CD14-positive monocyte (primary cell): ENCODE measurements around the gene ACVR1B. TPM values are rescaled to one million over a fixed set of nuclear protein-coding genes. Genes with fewer than 3 reads are reported as not detected.

Experiments
- DNase-seq, 3 donors: peaks; one replicate each; pipeline ENCODE4 v3.0.0-alpha.2; 2011 to 2022
- H2AFZ ChIP-seq: 2 replicates; pipeline ENCODE4 v1.6.0; 2012; ENCODE audit warnings: mild to moderate bottlenecking, low read depth, low read length, inconsistent platforms; ENCODE audit not compliant: insufficient read depth, poor library complexity, severe bottlenecking
- H3K27ac ChIP-seq, 2 donors: 1 replicate in 1 of 2; 2 replicates in 1 of 2; pipeline ENCODE4 v1.5.1; 2012 to 2013; ENCODE audit warnings: low read length in 2 of 2, control low read depth in 1 of 2, inconsistent platforms in 1 of 2, low read depth in 1 of 2, mild to moderate bottlenecking in 1 of 2
- H3K27me3 ChIP-seq, 2 donors: one replicate each; pipeline versions ENCODE4 v1.6.0 to v1.6.1; 2011 to 2013; ENCODE audit warnings: low read length in 2 of 2; ENCODE audit not compliant: control insufficient read depth in 2 of 2, insufficient read depth in 2 of 2
- H3K36me3 ChIP-seq, 2 donors: replicated peaks in 1 of 2; 1 replicate in 1 of 2; 2 replicates in 1 of 2; pipeline versions ENCODE4 v1.5.1 to v1.6.1; 2012 to 2013; ENCODE audit warnings: low read length in 2 of 2, control low read depth in 1 of 2, inconsistent platforms in 1 of 2, mild to moderate bottlenecking in 1 of 2; ENCODE audit not compliant: insufficient read depth in 2 of 2, control insufficient read depth in 1 of 2
- H3K4me1 ChIP-seq, 2 donors: 1 replicate in 1 of 2; 2 replicates in 1 of 2; pipeline versions ENCODE4 v1.5.1 to v1.6.1; 2012 to 2013; ENCODE audit warnings: low read length in 2 of 2, control low read depth in 1 of 2, inconsistent platforms in 1 of 2, mild to moderate bottlenecking in 1 of 2, moderate library complexity in 1 of 2; ENCODE audit not compliant: insufficient read depth in 2 of 2, control insufficient read depth in 1 of 2
- H3K4me2 ChIP-seq: replicated peaks from 2 replicates; pipeline ENCODE3; 2012; ENCODE audit warnings: low read length, moderate library complexity, mild to moderate bottlenecking; ENCODE audit not compliant: poor library complexity, severe bottlenecking; ENCODE audit errors: extremely low read depth
- H3K4me3 ChIP-seq, 3 experiments: fragments of 200-600 bp in 1 of 3; sonication (generic) in 1 of 3; replicated peaks in 1 of 3; 1 replicate in 2 of 3; 2 replicates in 1 of 3; pipeline ENCODE4 v1.5.1; 2011 to 2013; ENCODE audit warnings: low read length in 3 of 3, mild to moderate bottlenecking in 3 of 3, control low read depth in 2 of 3, low read depth in 2 of 3, inconsistent platforms in 1 of 3, moderate library complexity in 1 of 3
- H3K79me2 ChIP-seq: 2 replicates; pipeline ENCODE4 v1.6.0; 2012; ENCODE audit warnings: mild to moderate bottlenecking, control low read depth, inconsistent platforms, low read length, moderate library complexity; ENCODE audit not compliant: insufficient read depth
- H3K9ac ChIP-seq: 2 replicates; pipeline ENCODE4 v1.6.0; 2017; ENCODE audit warnings: low read length, mild to moderate bottlenecking; ENCODE audit not compliant: insufficient read depth, poor library complexity, severe bottlenecking
- H3K9me3 ChIP-seq, 2 donors: replicated peaks in 1 of 2; 1 replicate in 1 of 2; 2 replicates in 1 of 2; pipeline versions ENCODE4 v1.5.1 to v1.6.1; 2012 to 2013; ENCODE audit warnings: low read length in 2 of 2, control low read depth in 1 of 2; ENCODE audit not compliant: control insufficient read depth in 1 of 2, insufficient read depth in 1 of 2
- H4K20me1 ChIP-seq: 2 replicates; pipeline ENCODE4 v1.6.0; 2012; ENCODE audit warnings: mild to moderate bottlenecking, low read length, control low read depth, moderate library complexity; ENCODE audit not compliant: insufficient read depth
- H3K27ac Mint-ChIP-seq, 7 donors: one replicate each; pipeline ENCODE4 v1.8.0; 2020; ENCODE audit warnings: mild to moderate bottlenecking in 7 of 7, mixed read lengths in 7 of 7, moderate library complexity in 6 of 7, inconsistent platforms in 2 of 7
- H3K27me3 Mint-ChIP-seq, 3 donors: one replicate each; pipeline ENCODE4 v1.8.0; 2021 to 2022; ENCODE audit warnings: low read depth in 3 of 3, mild to moderate bottlenecking in 3 of 3, mixed read lengths in 3 of 3, moderate library complexity in 3 of 3, inconsistent platforms in 1 of 3
- H3K36me3 Mint-ChIP-seq, 2 donors: one replicate each; pipeline ENCODE4 v1.8.0; 2020; ENCODE audit warnings: mixed read lengths in 2 of 2, inconsistent platforms in 1 of 2, mild to moderate bottlenecking in 1 of 2
- H3K4me1 Mint-ChIP-seq: one replicate; pipeline ENCODE4 v1.8.0; 2020; ENCODE audit warnings: mild to moderate bottlenecking, mixed read lengths
- H3K4me3 Mint-ChIP-seq, 2 donors: one replicate each; pipeline ENCODE4 v1.8.0; 2020; ENCODE audit warnings: mild to moderate bottlenecking in 2 of 2, mixed read lengths in 2 of 2, moderate library complexity in 1 of 2
- H3K9me3 Mint-ChIP-seq, 7 donors: one replicate each; pipeline ENCODE4 v1.8.0; 2020 to 2022; ENCODE audit warnings: mixed read lengths in 7 of 7, mild to moderate bottlenecking in 6 of 7, moderate library complexity in 6 of 7, inconsistent platforms in 2 of 7
- CTCF ChIP-seq: fragments of 200-600 bp; IDR thresholded peaks from one replicate; pipeline ENCODE4 v1.8.0; 2022; ENCODE audit warnings: antibody characterized with exemption, mild to moderate bottlenecking
- WGBS: methylation state at CpG from one replicate; pipeline ENCODE4 v1.1.5; 2013; ENCODE audit warnings: missing lambda C conversion rate; ENCODE audit not compliant: insufficient coverage; 5-methylcytosine and 5-hydroxymethylcytosine counted together
- intact Hi-C, 2 donors: fragments of 100-400 bp; cut with micrococcal nuclease; formaldehyde crosslinking; loops; one replicate each; pipeline versions ENCODE4 v1.15.0 to v1.15.1; 2023
- polyA plus RNA-seq, 3 donors: library from polyadenylated mRNA; depleted of rRNA in 1 of 3; unstranded in 2 of 3; stranded (reverse) in 1 of 3; fragments of 300-500 nt in 2 of 3; fragments of >200 nt in 1 of 3; fragmentation: Illumina TruSeq in 2 of 3; gene quantifications; 1 replicate in 2 of 3; 2 replicates in 1 of 3; pipeline ENCODE4 v1.2.3, GENCODE V29; 2012 to 2021

ACVR1B gene
- polyA plus RNA-seq, 3 donors: 1.8 to 18.5 (median 3.9) TPM

- DNase-seq: no peak
- intact Hi-C loops: no loop called here
- Histone ChIP-seq H3K4me3 (peak overlapping the region in 1 of 3 experiments; percentile 65), H3K9me3 (no peaks in the 10 kb centered on the region), H3K79me2 (no peaks in the 10 kb centered on the region), H3K36me3 (no peaks in the 10 kb centered on the region), H3K4me2 (peak overlapping the region; percentile 70), H3K27ac (no peak overlapping the region), H3K4me1 (peaks cover 36 to 47% of the 10 kb centered on the region in 2 donors), H3K9ac (peak overlapping the region; percentile 42), H3K27me3 (peaks cover 10 to 22% of the 10 kb centered on the region in 2 donors), H4K20me1 (no peaks in the 10 kb centered on the region), H2AFZ (no peak overlapping the region)
- peaks cover 44% of the 10 kb centered on the region for H3K4me1 Mint-ChIP-seq
- peaks cover 17 to 27% (median 26%) of the 10 kb centered on the region in 3 donors for H3K27me3 Mint-ChIP-seq
- H3K4me3 Mint-ChIP-seq: peak overlapping the region in 1 of 2 donors; percentile 65
- 80% methylated on average over 7 of the region's 23 CpGs for WGBS
- H3K9me3 Mint-ChIP-seq: peaks cover 0 to 8% (median 0%) of the 10 kb centered on the region in 7 donors
- peaks cover 6 to 16% of the 10 kb centered on the region in 2 donors for H3K36me3 Mint-ChIP-seq
- no peak for TF ChIP-seq CTCF
- peak overlapping the region in 1 of 7 donors; percentile 50 for H3K27ac Mint-ChIP-seq
Observed at GRCh38 chr12:51906430-51907082, 44.9 kb upstream of the ACVR1B start.

GRCh38 chr12:51907083-51907855 lies 44.2 kb upstream of the ACVR1B start, which contains the start of gene ACVRL1:
Gene ACVRL1 (plus strand): TSS chr12:51907504. CDS start chr12:51912475, 4,971 bp downstream.
- Mint-ChIP-seq H3K4me1 (peaks cover 51% of the 10 kb centered on the region), H3K27ac (no peak within 1 kb of the TSS), H3K36me3 (peaks cover 6 to 16% of the 10 kb centered on the region in 2 donors), H3K9me3 (peaks cover 0 to 8% (median 0%) of the 10 kb centered on the region in 7 donors), H3K27me3 (peaks cover 17 to 27% (median 26%) of the 10 kb centered on the region in 3 donors), H3K4me3 (peak within 1 kb of the TSS; percentile 45 to 78)
- Histone ChIP-seq H3K27ac (no peak within 1 kb of the TSS), H3K79me2 (no peaks in the 10 kb centered on the region), H3K4me2 (peak within 1 kb of the TSS; percentile 70), H4K20me1 (no peaks in the 10 kb centered on the region), H3K36me3 (no peaks in the 10 kb centered on the region), H2AFZ (peak within 1 kb of the TSS; percentile 67), H3K9me3 (no peaks in the 10 kb centered on the region), H3K4me3 (peak within 1 kb of the TSS in 1 of 3 experiments; percentile 65), H3K27me3 (peaks cover 10 to 22% of the 10 kb centered on the region in 2 donors), H3K9ac (peak within 1 kb of the TSS; percentile 42), H3K4me1 (peaks cover 43 to 54% of the 10 kb centered on the region in 2 donors)
- TF ChIP-seq CTCF: no peak
- DNase-seq: peak in 1 of 3 donors; percentile 8
- intact Hi-C loops: no loop called here
- 13% methylated on average over 71 of the region's 74 CpGs for WGBS
